PC-3 (cell line): ENCODE measurements around the gene EGFL7.

Experiments used
- EZH2 ChIP-seq: fragments of 300-600 bp; sonication (generic); IDR thresholded peaks from one replicate; pipeline ENCODE4 v1.6.1; 2017; ENCODE audit warnings: antibody characterized with exemption, mild to moderate bottlenecking, low read length; ENCODE audit not compliant: unreplicated experiment
- TF ChIP-seq, protein P1 (sequence below): fragments of 300-600 bp; sonication (generic); conservative IDR thresholded peaks from 2 replicates; pipeline ENCODE4 v1.5.1; 2017; ENCODE audit warnings: antibody characterized with exemption, low read depth, mild to moderate bottlenecking, low read length

DNA sequence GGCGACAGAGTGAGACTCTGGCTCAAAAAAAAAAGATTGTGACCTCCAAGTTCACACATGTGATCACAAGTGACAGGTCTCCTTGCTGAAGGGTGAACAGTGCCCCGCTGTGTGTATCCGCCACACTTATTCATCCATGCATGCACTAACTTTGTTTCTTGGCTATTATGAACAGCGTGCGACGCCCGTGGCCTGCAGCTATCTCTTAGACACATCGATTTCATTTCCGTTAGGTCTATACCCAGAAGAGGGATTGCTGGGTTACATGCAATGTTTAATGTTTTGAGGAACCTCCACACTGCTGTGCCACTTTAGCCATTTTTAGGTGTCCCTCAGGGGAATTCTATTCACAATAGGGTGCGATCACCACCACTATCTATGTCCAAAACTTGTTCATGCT, 12.1 kb upstream of the EGFL7 start:
- TF ChIP-seq, protein P1, sequence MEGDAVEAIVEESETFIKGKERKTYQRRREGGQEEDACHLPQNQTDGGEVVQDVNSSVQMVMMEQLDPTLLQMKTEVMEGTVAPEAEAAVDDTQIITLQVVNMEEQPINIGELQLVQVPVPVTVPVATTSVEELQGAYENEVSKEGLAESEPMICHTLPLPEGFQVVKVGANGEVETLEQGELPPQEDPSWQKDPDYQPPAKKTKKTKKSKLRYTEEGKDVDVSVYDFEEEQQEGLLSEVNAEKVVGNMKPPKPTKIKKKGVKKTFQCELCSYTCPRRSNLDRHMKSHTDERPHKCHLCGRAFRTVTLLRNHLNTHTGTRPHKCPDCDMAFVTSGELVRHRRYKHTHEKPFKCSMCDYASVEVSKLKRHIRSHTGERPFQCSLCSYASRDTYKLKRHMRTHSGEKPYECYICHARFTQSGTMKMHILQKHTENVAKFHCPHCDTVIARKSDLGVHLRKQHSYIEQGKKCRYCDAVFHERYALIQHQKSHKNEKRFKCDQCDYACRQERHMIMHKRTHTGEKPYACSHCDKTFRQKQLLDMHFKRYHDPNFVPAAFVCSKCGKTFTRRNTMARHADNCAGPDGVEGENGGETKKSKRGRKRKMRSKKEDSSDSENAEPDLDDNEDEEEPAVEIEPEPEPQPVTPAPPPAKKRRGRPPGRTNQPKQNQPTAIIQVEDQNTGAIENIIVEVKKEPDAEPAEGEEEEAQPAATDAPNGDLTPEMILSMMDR: no peak
- TF ChIP-seq EZH2: no peak
